ENCODE results near the gene HDAC10. TPM values are rescaled to one million over a fixed set of nuclear protein-coding genes. Genes with fewer than 3 reads are reported as not detected.

HDAC10 gene
- total RNA-seq, 3 donors from 2014 or later (not counting 1 experiment from before 2014, with no cell fraction given): 112 to 131 (median 123) TPM

DNA sequence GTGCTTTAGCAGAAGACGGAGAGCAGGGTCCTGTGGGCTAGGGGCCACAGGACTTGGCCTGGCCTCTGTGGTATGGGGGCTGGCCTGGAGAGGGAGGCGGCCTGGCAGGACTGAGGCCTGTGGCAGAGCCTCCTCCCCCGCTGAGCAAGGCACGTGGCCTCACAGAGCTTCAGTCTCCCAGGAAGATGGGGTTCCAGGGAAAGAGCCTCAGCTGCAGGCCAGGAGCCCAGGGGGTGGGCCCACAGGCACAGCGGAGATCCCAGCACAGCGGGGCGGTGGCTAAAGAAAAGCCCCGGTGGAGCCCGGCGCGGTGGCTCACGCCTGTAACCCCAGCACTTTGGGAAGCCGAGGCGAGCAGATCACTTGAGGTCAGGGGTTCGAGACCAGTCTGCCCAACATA is 8.2 kb upstream of the HDAC10 start:
- no peak overlapping the region for H3K27ac ChIP-seq (ENCODE audit: low read length)
- intact Hi-C loops (cut with micrococcal nuclease): no loop called here
- H3K4me3 Mint-ChIP-seq: peak overlapping the region; percentile 6
- no peak overlapping the region for H3K27ac Mint-ChIP-seq
- H3K4me1 Mint-ChIP-seq: peaks cover 0 to 7% of the 10 kb centered on the region in 2 donors
- no peak for ATAC-seq
- H3K9me3 Mint-ChIP-seq: no peaks in the 10 kb centered on the region
- DNase-seq: no peak
- no peaks in the 10 kb centered on the region for H3K36me3 Mint-ChIP-seq
- H3K36me3 ChIP-seq (ENCODE audit: control insufficient read depth, insufficient read depth, low read length): no peaks in the 10 kb centered on the region
- WGBS (ENCODE audit: insufficient coverage): 93% methylated on average over 15 of the region's 15 CpGs
- H3K27me3 Mint-ChIP-seq (ENCODE audit: low read depth in 2 of 2): peaks cover 0 to 11% of the 10 kb centered on the region in 2 donors
- TF ChIP-seq, protein P1, sequence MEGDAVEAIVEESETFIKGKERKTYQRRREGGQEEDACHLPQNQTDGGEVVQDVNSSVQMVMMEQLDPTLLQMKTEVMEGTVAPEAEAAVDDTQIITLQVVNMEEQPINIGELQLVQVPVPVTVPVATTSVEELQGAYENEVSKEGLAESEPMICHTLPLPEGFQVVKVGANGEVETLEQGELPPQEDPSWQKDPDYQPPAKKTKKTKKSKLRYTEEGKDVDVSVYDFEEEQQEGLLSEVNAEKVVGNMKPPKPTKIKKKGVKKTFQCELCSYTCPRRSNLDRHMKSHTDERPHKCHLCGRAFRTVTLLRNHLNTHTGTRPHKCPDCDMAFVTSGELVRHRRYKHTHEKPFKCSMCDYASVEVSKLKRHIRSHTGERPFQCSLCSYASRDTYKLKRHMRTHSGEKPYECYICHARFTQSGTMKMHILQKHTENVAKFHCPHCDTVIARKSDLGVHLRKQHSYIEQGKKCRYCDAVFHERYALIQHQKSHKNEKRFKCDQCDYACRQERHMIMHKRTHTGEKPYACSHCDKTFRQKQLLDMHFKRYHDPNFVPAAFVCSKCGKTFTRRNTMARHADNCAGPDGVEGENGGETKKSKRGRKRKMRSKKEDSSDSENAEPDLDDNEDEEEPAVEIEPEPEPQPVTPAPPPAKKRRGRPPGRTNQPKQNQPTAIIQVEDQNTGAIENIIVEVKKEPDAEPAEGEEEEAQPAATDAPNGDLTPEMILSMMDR (IDR thresholded peaks at IDR 0.05): no peak
- H3K4me1 ChIP-seq (ENCODE audit: control insufficient read depth, insufficient read depth, low read length): peaks cover 13% of the 10 kb centered on the region
- peaks cover 13% of the 10 kb centered on the region for H3K27me3 ChIP-seq (ENCODE audit: control insufficient read depth, insufficient read depth, low read length)
- no peaks in the 10 kb centered on the region for H3K9me3 ChIP-seq (ENCODE audit: control insufficient read depth, insufficient read depth, low read length)
- no peak overlapping the region for H3K4me3 ChIP-seq (ENCODE audit: low read length)

DNA sequence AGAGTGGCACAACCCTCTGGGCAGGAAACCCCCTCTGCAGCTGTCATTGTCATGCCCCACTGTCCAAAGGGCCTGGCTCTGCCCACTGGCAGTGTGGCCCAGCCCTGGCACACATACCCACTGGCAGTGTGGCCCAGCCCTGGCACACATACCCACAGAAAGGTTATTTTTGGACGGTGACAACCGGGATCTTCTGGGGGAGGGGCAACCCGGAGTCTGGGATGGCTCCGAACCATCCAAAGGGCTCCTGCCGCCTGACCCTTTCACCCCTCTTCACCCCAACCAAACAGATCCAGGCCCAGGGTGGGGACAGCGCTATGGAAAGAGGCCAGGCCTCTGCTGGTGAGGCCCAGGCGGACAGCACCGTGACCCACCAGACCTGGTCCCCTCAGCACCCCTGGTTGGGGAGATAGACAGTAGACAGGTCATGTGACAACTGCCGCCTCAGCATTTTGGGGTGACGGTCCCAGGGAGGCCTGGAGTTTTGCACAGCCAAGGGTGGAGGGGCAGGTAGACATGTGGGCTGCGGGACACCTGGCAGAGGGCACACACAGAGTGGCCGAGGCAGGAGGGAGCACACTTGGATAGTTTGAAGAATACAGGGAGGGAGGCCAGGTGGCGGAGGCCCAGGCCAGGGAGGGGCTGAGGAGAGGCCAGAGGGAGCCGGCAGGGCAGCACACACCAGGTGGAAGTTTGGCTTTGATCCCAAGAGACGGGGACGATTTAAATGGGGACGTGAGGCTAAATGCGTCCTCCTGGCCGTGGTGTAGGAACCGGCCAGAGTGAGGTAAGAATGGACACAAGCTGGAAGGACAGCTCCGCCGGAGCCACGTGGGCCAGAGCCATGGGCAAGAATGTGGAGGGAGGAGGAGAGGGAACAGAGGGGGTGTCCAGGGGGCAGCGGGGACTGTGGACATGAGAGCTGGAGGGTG is 7.6 kb upstream of the HDAC10 start:
- no peaks in the 10 kb centered on the region for H3K9me3 ChIP-seq (ENCODE audit: control insufficient read depth, insufficient read depth, low read length)
- peaks cover 0 to 11% of the 10 kb centered on the region in 2 donors for H3K27me3 Mint-ChIP-seq (ENCODE audit: low read depth in 2 of 2)
- no peaks in the 10 kb centered on the region for H3K36me3 ChIP-seq (ENCODE audit: control insufficient read depth, insufficient read depth, low read length)
- H3K9me3 Mint-ChIP-seq: no peaks in the 10 kb centered on the region
- H3K4me1 ChIP-seq (ENCODE audit: control insufficient read depth, insufficient read depth, low read length): peaks cover 13% of the 10 kb centered on the region
- H3K4me3 Mint-ChIP-seq: no peak overlapping the region
- 94% methylated on average over 24 of the region's 24 CpGs for WGBS (ENCODE audit: insufficient coverage)
- no peak overlapping the region for H3K27ac ChIP-seq (ENCODE audit: low read length)
- H3K4me3 ChIP-seq (ENCODE audit: low read length): no peak overlapping the region
- H3K36me3 Mint-ChIP-seq: no peaks in the 10 kb centered on the region
- TF ChIP-seq, protein P1 (IDR thresholded peaks at IDR 0.05): no peak
- no peak overlapping the region for H3K27ac Mint-ChIP-seq
- intact Hi-C loops (cut with micrococcal nuclease): no loop called here
- peaks cover 13% of the 10 kb centered on the region for H3K27me3 ChIP-seq (ENCODE audit: control insufficient read depth, insufficient read depth, low read length)
- ATAC-seq (no peak), DNase-seq (no peak)
- peaks cover 0 to 7% of the 10 kb centered on the region in 2 donors for H3K4me1 Mint-ChIP-seq

DNA sequence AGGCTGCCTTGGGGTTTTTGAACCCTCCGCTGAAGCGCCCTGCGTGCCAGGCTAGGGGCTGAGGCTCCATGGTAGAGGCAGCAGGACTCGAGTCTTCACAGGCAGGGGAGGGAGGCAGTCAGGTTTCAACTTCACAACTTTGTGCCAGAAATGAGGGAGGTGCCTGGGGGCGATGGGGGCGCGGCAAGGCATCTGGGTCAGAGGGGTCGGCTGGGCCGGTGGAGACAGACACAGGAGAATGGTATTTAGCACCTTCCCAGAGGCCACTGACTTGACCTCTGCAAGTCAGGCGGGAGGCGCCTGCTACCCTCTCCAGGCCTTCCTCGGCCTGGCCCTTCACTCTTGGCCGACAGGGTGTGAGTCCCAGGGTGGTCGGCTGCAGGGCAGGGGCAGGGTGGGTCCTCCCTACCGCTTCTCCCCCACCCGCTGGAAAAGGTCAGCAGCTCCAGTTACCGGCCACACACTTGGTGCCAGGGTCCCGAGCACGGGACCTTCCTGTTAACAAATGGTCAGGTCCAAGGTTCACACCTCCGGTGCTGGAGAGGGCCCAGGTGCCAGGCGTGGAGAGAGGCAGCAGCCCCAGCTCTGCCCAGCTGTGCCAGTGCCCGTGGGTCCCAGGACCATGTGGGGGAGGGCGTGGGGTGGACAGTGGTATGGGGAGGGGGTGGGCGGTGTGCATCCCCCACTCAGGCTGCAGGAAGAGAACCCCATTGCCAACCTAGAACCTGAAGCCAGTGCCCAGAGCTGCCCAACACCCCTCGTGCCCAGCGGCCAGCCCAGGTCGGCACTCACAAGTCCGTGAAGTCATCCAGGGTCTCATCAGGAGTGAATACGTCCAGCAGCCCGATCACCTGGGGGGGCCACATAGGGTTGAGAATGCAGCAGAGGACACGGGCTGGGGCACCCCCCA is 6.6 kb upstream of the HDAC10 start:
- ATAC-seq: no peak
- H3K4me1 ChIP-seq (ENCODE audit: control insufficient read depth, insufficient read depth, low read length): peaks cover 13% of the 10 kb centered on the region
- intact Hi-C loops (cut with micrococcal nuclease): no loop called here
- peaks cover 11% of the 10 kb centered on the region for H3K27me3 ChIP-seq (ENCODE audit: control insufficient read depth, insufficient read depth, low read length)
- H3K27ac ChIP-seq (ENCODE audit: low read length): no peak overlapping the region
- Mint-ChIP-seq H3K4me3 (no peak overlapping the region), H3K9me3 (no peaks in the 10 kb centered on the region), H3K4me1 (peaks cover 0 to 7% of the 10 kb centered on the region in 2 donors), H3K36me3 (no peaks in the 10 kb centered on the region), H3K27ac (no peak overlapping the region), H3K27me3 (ENCODE audit: low read depth in 2 of 2) (peaks cover 0 to 11% of the 10 kb centered on the region in 2 donors)
- 87% methylated on average over 31 of the region's 31 CpGs for WGBS (ENCODE audit: insufficient coverage)
- H3K9me3 ChIP-seq (ENCODE audit: control insufficient read depth, insufficient read depth, low read length): no peaks in the 10 kb centered on the region
- TF ChIP-seq, protein P1 (IDR thresholded peaks at IDR 0.05): no peak
- no peak for DNase-seq
- no peak overlapping the region for H3K4me3 ChIP-seq (ENCODE audit: low read length)
- no peaks in the 10 kb centered on the region for H3K36me3 ChIP-seq (ENCODE audit: control insufficient read depth, insufficient read depth, low read length)

Measured in natural killer cell (primary cell).